Upper lobe of left lung (tissue), 4 donors: Measurements from ENCODE around the gene NFAT5.

Experiments
- CTCF ChIP-seq, 6 experiments: fragments of 450-650 bp in 4 of 6; fragments of 200-600 bp in 2 of 6; sonication (generic) in 2 of 6; IDR thresholded peaks; one replicate each; pipeline ENCODE4 v1.5.1; 2016 to 2019; ENCODE audit warnings: antibody characterized with exemption in 6 of 6
- POLR2A ChIP-seq, 4 donors: fragments of 450-650 bp; IDR thresholded peaks; one replicate each; pipeline ENCODE4 v1.5.1; 2016 to 2017; ENCODE audit warnings: antibody characterized with exemption in 4 of 4, mild to moderate bottlenecking in 2 of 4

GRCh38 chr16:69724414-69724873 lies 158.7 kb downstream of the NFAT5 start:
- TF ChIP-seq CTCF (IDR thresholded peaks at IDR 0.05) (no peak), POLR2A (IDR thresholded peaks at IDR 0.05) (no peak)
